Nephron progenitor cell (in vitro differentiated cells): ENCODE data around the gene CMSS1.
"Not testable (repeated sequence)": the region's sequence is repeated elsewhere in the genome, so short reads cannot be mapped to it uniquely, and the experiment has no call there.

ENCODE experiments used
- DNase-seq: peaks from one replicate; pipeline ENCODE4 v3.0.0; 2021
- H3K27ac Mint-ChIP-seq: 2 replicates; pipeline ENCODE4 v1.8.0; 2021; ENCODE audit warnings: mild to moderate bottlenecking, moderate library complexity, mixed read lengths
- H3K27me3 Mint-ChIP-seq: 2 replicates; pipeline ENCODE4 v1.8.0; 2021; ENCODE audit warnings: mild to moderate bottlenecking, low read depth, mixed read lengths; ENCODE audit not compliant: poor library complexity
- H3K36me3 Mint-ChIP-seq: 2 replicates; pipeline ENCODE4 v1.8.0; 2021; ENCODE audit warnings: low read depth, mixed read lengths
- H3K4me1 Mint-ChIP-seq: 2 replicates; pipeline ENCODE4 v1.8.0; 2021; ENCODE audit warnings: mixed read lengths
- H3K4me3 Mint-ChIP-seq: 2 replicates; pipeline ENCODE4 v1.8.0; 2021; ENCODE audit warnings: mild to moderate bottlenecking, moderate library complexity, mixed read lengths
- H3K9me3 Mint-ChIP-seq: 2 replicates; pipeline ENCODE4 v1.8.0; 2021; ENCODE audit warnings: mild to moderate bottlenecking, moderate library complexity, mixed read lengths
- TF ChIP-seq, protein P1 (sequence below): fragments of 200-600 bp; sonication (generic); IDR thresholded peaks from 2 replicates; pipeline ENCODE4 v1.5.0; 2021; ENCODE audit warnings: antibody characterized with exemption

CMSS1 gene

DNA sequence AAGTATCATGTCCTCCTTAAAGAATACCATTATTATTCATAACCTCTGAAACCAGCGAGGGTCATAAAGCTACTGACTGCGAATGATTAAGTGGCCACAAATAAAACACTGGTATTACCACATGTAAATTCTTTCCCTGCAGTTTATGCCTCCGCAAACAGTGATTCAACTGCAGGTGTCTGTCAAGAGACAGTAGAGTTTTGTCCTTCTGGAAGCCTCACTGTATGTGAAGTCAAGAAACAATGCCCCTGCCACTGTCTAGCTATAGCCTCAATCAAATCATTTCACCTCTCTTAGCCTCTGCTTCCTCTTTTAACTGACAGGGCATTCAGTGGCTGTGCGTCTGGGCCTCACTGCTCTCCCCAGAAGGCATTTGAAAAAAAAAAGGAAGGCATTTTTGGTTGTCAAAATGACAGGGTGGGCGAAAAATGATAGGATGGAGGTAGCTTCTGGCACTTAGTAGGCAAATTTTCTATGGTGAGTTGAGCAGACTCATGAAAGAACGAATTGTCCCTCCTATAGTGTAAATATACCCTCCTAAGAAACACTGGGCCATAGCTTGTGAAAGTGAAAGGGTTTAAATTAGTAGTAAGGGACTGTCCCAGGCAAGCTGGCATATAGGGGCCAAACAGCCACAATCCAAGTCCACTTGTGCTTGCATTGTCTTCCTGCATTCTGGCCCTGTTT, 229.9 kb downstream of the CMSS1 start:
- Mint-ChIP-seq H3K9me3 (no peaks in the 10 kb centered on the region), H3K4me1 (peaks cover 21% of the 10 kb centered on the region), H3K27ac (peak overlapping the region; percentile 73), H3K36me3 (no peaks in the 10 kb centered on the region), H3K4me3 (no peak overlapping the region), H3K27me3 (no peaks in the 10 kb centered on the region)
- TF ChIP-seq, protein P1, sequence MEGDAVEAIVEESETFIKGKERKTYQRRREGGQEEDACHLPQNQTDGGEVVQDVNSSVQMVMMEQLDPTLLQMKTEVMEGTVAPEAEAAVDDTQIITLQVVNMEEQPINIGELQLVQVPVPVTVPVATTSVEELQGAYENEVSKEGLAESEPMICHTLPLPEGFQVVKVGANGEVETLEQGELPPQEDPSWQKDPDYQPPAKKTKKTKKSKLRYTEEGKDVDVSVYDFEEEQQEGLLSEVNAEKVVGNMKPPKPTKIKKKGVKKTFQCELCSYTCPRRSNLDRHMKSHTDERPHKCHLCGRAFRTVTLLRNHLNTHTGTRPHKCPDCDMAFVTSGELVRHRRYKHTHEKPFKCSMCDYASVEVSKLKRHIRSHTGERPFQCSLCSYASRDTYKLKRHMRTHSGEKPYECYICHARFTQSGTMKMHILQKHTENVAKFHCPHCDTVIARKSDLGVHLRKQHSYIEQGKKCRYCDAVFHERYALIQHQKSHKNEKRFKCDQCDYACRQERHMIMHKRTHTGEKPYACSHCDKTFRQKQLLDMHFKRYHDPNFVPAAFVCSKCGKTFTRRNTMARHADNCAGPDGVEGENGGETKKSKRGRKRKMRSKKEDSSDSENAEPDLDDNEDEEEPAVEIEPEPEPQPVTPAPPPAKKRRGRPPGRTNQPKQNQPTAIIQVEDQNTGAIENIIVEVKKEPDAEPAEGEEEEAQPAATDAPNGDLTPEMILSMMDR = no peak
- no peak for DNase-seq

DNA sequence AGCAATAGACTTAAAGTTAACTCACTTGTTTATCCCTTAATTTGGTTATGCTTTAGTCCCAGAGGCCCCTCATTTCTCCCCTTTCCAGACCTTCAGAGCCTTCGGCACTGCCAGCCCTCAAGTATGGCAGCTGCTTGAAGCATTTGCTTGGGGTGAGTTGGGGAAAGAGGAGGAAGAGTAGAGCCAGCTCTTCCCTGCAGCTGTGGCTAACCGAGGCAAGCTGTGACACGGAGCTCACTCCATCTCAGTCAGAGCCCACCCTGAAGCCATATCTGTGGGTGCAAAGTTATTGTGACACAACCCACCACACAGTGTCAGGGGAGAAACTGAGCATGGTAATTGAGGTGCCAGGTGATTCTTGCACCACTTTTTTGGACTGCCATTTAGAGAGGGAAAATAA, 230.6 kb downstream of the CMSS1 start:
- Mint-ChIP-seq H3K4me3 (no peak overlapping the region), H3K36me3 (no peaks in the 10 kb centered on the region), H3K27me3 (no peaks in the 10 kb centered on the region), H3K9me3 (no peaks in the 10 kb centered on the region), H3K27ac (no peak overlapping the region), H3K4me1 (peaks cover 21% of the 10 kb centered on the region)
- TF ChIP-seq, protein P1 = no peak
- DNase-seq = no peak

- not testable (repeated sequence) for H3K4me3 Mint-ChIP-seq, H3K27ac Mint-ChIP-seq, H3K27me3 Mint-ChIP-seq, H3K9me3 Mint-ChIP-seq, DNase-seq
- Mint-ChIP-seq H3K36me3 (peaks cover 17% of the 10 kb centered on the region), H3K4me1 (peaks cover 10% of the 10 kb centered on the region)
These were observed 233.9 kb downstream of the CMSS1 start for GRCh38 chr3:100051513-100051912.

GRCh38 chr3:100053951-100054620, 236.4 kb downstream of the CMSS1 start:
- H3K36me3 Mint-ChIP-seq = peaks cover 17% of the 10 kb centered on the region
- H3K9me3 Mint-ChIP-seq = peaks cover 3% of the 10 kb centered on the region
- TF ChIP-seq, protein P1 = no peak
- H3K27me3 Mint-ChIP-seq = no peaks in the 10 kb centered on the region
- DNase-seq = no peak
- no peak overlapping the region for H3K27ac Mint-ChIP-seq
- no peak overlapping the region for H3K4me3 Mint-ChIP-seq
- no peaks in the 10 kb centered on the region for H3K4me1 Mint-ChIP-seq

GRCh38 chr3:100057716-100058575, 240.3 kb downstream of the CMSS1 start:
- no peaks in the 10 kb centered on the region for H3K27me3 Mint-ChIP-seq
- TF ChIP-seq, protein P1 = no peak
- H3K4me3 Mint-ChIP-seq = no peak overlapping the region
- DNase-seq = no peak
- peaks cover 17% of the 10 kb centered on the region for H3K36me3 Mint-ChIP-seq
- peaks cover 3% of the 10 kb centered on the region for H3K9me3 Mint-ChIP-seq
- peaks cover 6% of the 10 kb centered on the region for H3K4me1 Mint-ChIP-seq
- H3K27ac Mint-ChIP-seq = peak overlapping the region; percentile 27

GRCh38 chr3:100059472-100059871, 241.8 kb downstream of the CMSS1 start:
- TF ChIP-seq, protein P1 = no peak
- Mint-ChIP-seq H3K9me3 (peaks cover 3% of the 10 kb centered on the region), H3K27me3 (no peaks in the 10 kb centered on the region), H3K27ac (no peak overlapping the region), H3K4me3 (no peak overlapping the region), H3K36me3 (peaks cover 15% of the 10 kb centered on the region), H3K4me1 (peaks cover 6% of the 10 kb centered on the region)
- no peak for DNase-seq
